Islet of Langerhans (tissue), 1 donor: Measurements from ENCODE around the gene RPS28.
A peak's percentile ranks its signal among the peaks of the same experiment; 100 is the strongest.
"Not testable (repeated sequence)": the region's sequence is repeated elsewhere in the genome, so short reads cannot be mapped to it uniquely, and the experiment has no call there.

Experiments used
- FAIRE-seq: peaks from one replicate; lab custom pipeline; 2011; peaks lifted over from hg19 to GRCh38; lab: Jason Lieb, UNC

Gene RPS28

DNA sequence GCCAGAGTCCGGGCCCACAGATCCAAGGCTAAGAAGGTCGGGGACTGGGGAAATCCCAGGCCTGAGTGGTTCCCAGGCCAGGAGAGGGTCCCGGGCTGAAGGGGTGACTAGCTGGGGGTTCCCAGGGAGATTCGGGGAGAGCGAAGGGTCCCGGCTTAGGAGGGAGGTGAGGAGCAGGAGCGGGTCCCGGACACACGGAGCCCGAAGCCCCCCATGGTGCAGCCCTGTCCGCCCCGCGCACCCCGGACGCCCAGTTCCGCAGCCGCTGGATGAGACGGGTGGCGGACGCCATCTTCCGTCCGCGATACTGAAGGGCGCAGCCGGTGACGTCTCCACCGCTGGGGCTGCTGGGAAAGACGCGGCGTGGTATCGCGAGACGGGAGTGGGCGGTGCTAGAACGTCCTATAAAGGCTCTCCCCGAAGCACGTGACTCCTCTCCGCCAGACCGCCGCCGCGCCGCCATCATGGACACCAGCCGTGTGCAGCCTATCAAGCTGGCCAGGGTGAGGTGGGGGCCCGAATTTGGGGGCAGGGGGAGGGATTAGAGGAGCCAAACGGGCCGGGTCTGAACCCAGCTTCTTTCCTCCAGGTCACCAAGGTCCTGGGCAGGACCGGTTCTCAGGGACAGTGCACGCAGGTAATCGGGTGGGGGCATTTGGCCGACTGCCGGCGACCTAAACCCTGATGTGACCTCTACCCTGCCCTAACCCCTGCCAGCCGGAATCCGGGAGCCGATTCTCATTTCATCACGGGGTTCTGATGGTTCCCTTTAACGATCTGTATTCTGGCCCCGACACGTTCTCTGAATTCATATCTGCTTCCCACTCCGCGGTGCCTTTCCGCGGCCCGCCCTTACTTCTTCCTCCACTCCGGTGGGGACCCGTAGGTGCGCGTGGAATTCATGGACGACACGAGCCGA lies at the start of gene RPS28, which contains the start of gene NDUFA7:
RPS28 (plus strand) TSS at position 430 of the 919 bp plus-strand sequence; CDS start at position 465, 35 bp downstream.
NDUFA7 (minus strand) TSS at position 309 of the 919 bp plus-strand sequence; CDS start at position 292, 17 bp downstream.
- no peak for FAIRE-seq

DNA sequence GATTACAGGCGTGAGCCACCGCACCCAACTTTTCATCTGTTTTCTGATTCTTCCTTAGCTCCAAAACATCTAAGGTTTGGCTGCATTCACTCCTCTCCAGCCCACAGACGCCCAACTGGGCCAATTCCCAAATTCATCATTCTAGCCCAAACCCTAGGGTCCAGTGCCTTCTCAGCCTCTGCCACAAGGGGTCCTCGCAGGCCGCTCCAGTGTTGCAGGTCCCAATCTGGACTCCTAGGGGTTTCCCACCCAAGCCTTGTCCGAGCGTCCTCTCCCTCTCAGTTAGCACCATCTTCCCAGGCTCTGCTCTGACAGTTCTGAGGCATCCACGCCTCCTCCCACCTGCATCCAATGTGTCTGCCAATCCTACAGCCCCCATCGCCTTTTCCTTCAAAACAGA lies 44.8 kb upstream of the RPS28 start:
- not testable (repeated sequence) for FAIRE-seq

DNA sequence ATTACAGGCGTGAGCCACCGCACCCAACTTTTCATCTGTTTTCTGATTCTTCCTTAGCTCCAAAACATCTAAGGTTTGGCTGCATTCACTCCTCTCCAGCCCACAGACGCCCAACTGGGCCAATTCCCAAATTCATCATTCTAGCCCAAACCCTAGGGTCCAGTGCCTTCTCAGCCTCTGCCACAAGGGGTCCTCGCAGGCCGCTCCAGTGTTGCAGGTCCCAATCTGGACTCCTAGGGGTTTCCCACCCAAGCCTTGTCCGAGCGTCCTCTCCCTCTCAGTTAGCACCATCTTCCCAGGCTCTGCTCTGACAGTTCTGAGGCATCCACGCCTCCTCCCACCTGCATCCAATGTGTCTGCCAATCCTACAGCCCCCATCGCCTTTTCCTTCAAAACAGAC lies 30.0 kb upstream of the RPS28 start:
- not testable (repeated sequence) for FAIRE-seq

DNA sequence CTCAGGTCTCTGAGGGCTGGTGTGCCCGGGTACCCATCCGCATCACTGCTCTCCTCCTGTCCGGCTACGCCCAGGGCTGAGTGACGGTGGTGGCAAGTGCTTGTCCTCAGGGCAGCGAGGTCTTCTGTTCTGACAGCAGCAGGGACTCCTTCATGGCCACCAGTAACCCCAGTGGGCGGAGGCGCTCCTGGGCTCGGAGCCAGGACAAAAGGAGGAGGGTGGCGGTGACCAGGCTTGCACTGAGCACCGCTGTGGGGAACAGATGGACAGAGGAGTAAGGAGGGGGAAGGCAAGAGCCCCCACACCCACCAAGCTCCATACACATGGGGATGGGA lies 19.0 kb upstream of the RPS28 start:
- no peak for FAIRE-seq

DNA sequence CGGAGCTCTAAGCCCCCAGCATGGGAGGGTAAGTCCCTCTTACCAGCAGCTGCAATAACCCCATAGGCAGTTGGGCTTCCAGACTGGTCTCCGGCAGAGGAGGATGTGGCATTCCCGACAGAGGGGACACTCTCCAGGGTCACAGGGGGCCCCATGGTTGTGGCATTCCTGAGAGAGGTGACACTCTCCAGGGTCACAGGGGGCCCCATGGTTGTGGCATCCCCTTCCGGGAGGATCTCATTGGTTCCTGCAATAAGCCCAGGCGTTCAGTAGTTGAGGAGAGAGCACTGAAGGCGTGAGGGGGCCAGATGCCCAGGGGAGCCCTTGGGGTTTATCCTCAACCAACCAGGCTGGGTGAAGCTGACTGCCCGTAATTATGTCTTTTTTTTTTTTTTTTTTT lies 18.6 kb upstream of the RPS28 start:
- no peak for FAIRE-seq

DNA sequence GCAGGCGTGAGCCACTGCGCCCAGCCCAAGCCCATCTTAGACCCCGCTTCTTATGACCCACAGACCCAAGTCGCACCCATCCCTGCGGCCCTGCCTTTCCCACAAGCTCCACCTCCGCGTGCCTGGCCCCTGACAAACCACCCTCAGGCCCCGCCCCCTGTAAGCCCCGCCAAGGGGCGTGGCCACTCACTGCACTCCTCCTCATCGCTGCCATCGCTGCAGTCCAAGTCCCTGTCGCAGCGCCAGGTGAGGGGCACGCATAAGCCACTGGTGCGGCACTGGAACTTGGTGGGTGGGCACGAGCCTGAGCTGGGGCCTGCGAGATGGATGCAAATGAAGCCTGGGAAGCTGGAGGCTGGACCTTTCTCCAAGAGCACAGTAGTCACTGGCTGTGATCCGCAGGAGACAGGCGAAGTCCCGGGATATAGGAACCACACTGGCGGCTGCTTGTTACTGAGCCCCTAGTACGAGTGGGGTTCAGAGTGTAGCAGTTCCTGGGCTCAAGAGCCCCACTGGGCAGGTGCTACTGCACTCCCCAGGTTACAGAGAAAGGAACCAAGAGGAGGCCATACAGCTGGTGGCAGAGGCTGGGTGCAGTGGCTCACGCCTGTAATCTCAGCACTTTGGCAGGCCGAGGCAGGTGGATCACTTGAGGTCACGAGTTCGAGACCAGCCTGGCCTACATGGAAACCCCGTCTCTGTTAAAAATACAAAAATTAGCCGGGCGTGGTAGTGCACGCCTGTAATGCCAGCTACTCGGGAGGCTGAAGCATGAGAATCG lies 16.3 kb upstream of the RPS28 start:
- FAIRE-seq: no peak

DNA sequence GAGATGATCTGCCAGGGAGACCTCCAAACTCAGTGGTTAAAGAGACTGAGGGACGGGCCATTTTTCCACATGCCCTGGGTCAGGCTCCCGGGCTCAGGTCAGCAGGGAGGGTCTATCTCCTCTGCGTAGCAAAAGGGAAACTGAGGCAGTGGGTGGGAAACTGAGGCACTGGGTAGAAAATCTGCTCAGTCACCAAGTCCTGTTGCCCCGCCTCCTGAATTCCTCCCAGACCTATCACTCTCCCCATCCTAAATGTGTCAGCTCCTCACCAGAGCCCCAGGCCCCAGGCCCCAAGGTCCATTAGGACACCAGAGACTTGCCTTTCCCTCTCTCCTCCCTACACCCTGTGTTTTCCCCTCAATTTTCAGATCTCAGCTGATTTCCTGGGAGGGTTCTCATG lies 15.5 kb upstream of the RPS28 start:
- no peak for FAIRE-seq

DNA sequence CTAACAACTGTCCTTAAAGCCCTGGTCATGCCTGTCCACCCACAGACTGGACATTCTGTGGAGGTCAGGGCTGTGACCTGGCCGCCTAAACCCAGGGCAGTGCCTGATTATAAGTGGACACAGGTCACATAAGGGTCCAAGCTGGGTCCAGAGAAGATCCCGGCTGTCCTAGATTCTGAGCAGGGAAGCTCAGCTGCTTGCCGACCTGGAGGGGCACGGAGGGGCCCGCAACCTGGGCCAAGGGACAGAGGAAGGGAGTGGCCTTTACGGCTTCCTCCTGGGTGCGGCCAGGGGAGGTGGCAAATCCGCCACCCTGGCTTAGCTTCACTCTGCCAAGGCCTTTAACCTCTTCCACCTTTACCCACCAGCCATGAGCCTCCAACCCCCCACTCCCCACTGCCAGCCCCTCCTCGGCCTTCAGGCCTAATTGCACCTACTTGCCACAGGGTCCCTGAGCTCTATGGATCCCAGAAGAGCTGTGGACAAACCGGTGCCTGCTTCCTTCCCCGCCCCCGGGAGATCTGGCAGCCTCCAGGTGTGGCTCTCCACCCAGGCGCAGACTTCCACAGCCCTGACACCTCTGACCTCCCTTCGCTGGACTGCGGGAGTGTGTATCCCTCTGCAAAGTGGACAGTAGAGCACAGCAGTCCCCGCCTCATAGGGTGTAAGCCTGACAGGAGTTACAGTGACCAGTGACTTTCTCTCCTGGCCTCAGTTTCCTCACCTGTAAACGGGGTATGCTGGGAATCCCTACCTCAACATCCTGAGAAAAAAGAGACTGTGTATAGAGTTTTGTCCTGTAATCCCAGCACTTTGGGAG lies 14.9 kb upstream of the RPS28 start:
- FAIRE-seq: no peak

DNA sequence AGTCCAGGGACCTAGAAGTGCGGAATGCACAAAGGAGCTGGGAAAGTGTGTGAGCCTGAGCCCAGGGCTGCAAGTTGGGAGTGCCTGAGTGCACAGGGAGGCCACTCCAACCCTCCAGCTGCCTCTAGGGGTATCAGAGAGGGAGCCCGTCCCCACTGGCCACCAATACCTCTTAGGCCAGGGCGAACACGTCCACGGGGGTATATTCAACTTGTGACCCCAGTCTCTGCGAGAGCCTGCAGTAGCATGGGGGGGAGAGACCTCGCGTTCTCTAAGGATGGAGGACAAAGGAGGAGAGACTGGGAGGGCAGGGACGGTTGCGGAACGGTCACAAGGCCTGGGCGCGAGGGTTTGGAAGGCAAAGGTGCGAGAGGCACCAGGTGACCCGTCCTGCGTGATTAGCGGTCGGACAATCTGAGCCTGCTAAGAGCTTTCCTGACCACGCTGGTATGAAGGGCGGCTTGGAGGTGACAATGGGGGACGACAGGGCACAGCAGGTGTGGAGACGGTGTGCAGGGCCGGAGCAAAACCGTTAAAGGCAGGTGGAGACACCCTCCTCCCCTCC lies 13.8 kb upstream of the RPS28 start:
- no peak for FAIRE-seq

DNA sequence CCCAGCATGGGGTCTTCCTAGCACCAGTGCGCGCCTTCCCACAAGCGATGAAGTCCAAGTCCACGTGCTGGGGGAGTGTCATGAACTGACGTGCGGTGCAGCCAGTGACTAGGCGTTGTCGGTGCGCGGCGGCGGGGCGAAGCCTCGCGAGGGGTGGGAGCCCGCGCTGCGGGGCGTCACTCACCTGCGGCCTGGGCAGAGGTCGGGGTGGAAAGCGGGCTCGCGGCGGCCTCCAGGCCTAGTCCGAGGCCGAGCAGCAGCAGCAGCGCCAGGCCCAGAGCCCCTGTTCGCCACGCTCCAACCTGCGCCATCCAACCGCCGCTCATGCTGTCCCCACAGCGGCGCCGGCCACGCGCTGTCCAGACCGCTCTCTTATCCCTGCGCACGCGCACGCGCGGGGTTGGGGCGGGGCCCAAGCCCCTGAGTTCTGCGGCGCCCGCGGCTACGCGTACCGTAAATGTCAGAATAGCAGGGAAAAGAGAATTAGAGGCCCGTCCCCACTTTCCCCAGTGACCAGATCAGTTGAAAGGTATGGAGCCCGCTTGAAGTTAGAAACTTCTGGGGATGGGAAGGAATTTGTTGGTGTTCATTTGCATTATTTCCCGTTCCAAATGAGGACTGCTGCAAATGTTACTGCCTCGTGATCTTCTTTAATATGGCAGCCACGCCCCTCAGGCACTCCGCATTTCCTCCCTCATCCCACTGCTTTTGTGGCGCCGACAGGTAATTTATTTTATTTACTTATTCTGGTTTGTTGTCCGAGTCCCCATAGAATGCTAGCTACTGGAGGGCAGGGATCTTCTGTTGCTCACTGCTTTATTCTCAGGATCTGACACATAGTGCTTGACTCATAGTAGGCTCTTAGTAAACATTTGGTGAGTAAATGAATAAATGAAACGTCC lies 13.1 kb upstream of the RPS28 start, which contains the start of gene CD320:
CD320 (minus strand) TSS at position 394 of the 902 bp plus-strand sequence; CDS start at position 326, 68 bp downstream.
- peak; percentile 56 for FAIRE-seq

DNA sequence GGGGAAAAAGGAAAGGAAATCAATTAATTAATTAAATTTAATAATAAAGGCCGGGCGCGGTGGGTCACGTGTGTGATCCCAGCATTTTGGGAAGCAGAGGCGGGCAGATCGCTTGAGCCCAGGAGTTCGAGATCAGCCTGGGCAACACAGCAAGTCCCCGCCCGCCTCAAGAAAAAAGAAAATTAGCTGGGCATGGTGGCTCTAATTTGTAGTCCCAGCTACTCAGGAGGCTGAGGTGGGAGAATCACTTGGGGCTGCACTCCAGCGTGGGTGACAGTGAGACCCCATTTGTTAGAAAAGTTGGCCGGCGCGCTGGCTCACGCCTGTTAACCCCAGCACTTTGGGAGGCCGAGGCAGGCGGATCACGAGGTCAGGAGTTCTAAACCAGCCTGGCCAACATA lies 12.4 kb upstream of the RPS28 start:
- FAIRE-seq: no peak

DNA sequence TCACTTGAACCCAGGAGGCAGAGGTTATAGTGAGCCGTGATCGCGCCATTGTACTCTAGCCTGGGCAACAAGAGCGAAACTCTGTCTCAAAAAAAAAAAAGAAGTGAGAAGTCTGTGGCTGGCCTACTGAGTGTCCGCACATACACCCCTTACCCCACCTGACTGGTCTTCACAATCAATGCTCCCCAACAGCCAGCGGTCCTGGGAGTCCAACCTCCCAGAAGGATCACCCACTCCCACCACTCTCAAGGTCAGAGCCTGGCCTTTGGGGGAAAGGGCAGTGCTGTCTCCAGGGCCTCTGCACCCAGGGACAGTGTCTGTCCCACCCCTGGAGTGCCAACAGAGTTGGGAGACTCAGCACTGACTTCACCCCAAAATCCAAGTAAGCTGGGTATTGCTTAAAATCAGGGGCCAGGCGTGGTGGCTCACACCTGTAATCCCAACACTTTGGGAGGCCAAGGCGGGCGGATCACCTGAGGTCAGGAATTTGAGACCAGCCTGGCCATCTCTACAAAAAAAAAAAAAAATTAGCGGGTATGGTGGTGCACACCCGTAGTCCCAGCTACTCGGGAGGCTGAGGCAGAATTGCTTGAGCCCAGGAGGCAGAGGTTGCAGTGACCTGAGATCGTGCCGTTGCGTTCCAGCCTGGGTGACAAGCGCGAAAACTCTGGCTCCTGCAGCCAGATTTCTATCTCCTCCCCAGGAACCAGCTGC lies 10.8 kb upstream of the RPS28 start:
- FAIRE-seq: no peak

DNA sequence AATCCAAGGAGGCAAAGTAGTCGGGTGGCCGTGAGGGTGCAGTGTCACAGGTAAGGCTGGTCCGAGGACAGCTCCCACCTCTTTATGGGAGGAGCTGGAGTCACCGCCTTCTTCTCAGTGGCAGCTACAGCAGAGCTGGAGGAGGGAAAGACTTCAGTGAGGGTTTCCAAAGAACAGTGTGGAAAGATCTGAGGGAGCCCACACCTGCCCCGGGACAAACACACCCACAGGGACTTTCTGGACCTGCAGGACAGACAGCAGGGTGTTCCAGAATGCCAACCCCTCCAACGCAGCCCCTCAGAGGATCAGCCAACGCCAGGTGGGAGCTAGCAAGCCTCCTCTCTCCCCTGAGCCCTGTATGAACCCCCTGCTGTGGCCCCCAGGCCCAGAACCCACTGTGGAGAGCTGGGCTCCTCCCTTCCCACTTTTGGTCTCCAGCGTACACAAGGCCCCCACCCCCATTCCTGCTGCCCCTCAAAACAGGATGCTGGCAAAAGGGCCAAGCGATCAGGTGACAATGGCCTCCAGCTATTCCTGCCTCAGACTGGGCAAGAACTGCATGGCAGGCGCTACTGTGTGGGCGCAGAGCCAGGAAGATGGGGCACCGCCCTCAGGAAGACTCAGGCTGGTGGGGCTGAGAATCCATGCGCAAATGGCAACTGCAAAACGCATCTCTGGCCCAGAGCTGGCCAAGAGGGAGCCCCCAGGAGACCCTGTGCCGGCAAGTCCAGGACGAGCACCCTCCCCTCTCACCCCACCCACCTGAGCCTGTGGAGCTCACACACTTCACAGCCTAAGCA lies 9.6 kb upstream of the RPS28 start:
- no peak for FAIRE-seq

DNA sequence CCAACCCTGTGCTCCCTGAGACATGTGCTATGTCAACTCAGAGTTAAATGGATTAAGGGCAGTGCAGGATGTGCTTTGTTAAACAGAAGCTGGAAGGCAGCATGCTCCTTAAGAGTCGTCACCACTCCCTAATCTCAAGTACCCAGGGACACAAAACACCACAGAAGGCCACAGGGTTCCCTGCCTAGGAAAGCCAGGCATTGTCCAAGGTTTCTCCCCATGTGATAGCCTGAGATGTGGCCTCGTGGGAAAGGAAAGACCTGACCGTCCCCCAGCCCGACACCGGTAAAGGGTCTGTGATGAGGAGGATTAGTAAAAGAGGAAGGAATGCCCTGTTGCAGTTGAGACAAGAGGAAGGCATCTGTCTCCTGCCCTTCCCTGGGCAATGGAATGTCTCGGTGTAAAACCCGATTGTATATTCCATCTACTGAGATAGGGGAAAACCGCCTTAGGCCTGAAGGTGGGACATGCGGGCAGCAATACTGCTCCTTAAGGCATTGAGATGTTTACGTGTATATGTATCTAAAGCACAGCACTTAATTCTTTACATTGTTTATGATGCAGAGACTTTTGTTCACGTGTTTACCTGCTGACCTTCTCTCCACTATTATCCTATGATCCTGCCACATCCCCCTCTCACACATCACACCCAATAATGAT lies 6.2 kb upstream of the RPS28 start:
- not testable (repeated sequence) for FAIRE-seq

DNA sequence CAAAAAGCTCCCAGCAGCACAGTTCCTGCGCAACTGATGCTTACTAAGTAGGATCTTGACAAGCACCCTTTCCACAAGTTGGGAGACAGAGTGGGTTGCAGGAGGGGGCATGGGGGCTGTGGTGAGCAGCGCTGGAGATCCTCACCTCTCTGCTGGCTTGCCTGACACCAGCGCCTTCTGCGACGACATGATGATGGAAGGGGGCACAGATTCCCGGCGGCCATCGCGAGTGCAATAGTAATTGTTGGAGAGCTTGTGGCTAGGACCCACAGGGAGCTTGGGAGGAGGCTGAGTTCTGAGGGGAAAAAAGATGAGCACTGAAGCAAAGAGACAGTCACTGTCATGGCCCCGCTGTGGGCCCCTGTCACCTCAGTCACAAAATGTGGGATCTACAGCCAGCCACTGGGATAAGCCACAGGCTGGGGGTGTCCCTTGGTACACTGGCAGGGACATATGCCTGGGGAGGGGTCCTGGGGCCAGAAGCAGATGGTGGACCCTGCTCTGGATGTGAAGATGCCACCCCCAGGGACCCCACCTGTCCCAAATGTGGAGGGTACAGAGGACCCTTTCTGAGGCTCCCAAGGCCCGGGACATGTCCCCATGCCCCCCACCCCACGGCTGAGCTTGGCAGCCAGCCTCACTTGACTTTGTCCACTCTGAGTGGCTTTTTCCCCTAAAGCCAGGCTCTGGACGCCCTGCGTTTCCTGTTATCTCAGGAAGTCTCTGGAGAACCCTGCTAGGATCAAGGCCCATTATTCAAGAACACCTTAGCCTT lies 4.8 kb upstream of the RPS28 start:
- FAIRE-seq: no peak

DNA sequence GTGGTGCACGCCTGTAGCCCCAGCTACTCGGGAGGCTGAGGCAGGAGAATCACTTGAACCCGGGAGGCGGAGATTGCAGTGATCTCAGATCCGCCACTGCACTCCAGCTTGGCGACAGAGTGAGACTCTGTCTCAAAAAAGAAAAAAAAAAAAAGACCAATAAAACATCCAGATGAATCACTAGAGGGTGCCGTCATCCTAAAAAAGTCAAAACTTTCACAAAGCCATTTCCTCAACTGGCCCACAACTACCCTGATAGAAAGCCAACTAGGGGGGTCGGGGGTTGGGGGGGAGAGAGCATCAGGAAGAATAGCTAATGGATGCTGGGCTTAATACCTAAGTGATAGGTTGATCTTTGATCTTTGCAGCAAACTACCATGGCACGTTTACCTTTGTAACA lies 2.5 kb upstream of the RPS28 start:
- FAIRE-seq: not testable (repeated sequence)

DNA sequence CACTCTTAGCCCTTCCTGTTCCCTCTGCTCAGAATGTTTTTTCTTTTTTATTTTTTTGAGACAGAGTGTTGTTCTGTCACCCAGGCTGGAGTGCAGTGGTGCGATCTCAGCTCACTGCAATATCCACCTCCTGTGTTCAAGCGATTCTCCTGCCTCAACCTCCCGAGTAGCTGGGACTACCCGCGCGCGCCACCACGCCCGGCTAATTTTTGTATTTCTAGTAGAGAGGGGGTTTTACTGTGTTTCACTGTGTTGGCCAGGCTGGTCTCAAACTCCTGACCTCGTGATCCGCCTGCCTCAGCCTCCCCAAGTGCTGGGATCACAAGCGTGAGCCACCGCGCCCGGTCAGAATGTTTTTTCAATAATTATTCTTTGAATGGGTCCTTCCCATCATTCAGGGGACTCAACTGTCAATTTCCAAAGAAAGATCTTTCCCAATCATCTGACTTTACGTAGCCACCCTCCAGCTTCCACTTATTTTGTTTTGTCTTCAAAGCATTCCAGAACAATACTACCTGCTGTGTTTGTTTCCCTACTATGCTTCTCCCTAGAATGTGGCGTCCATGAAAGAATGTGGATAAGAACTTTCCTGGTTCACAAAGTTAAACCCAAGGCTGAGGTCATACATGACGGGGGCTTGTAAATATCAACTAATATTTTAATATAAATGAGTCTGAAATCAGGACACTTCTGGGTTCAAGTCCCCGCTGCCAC lies 1.3 kb upstream of the RPS28 start:
- no peak for FAIRE-seq
